Heart right ventricle (tissue), 16 donors: ENCODE data around the gene FTSJ3. TPM values are rescaled to one million over a fixed set of nuclear protein-coding genes. Genes with fewer than 3 reads are reported as not detected.

Experiments used
- ATAC-seq, 8 donors: fragments of 200-7000 bp; cut with Tn5 transposase; one replicate each; pipeline ENCODE4 v1.9.1; 2020; ENCODE audit warnings: mild to moderate bottlenecking in 8 of 8, moderate library complexity in 8 of 8, moderate number of reproducible peaks in 1 of 8
- DNase-seq, 2 donors: peaks; one replicate each; pipeline ENCODE4 v3.0.0-alpha.2; 2020
- H3K27ac ChIP-seq, 10 donors: fragments of 200-600 bp; sonication (generic) in 2 of 10; one replicate each; pipeline versions ENCODE4 v1.5.0 to v1.8.0; 2020 to 2022; ENCODE audit warnings: mild to moderate bottlenecking in 3 of 10
- H3K27me3 ChIP-seq, 7 donors: fragments of 200-600 bp; one replicate each; pipeline ENCODE4 v1.8.0; 2021 to 2022; ENCODE audit warnings: mild to moderate bottlenecking in 2 of 7
- H3K36me3 ChIP-seq, 9 donors: fragments of 200-600 bp; sonication (generic) in 1 of 9; one replicate each; pipeline versions ENCODE4 v1.5.0 to v1.8.0; 2020 to 2022; ENCODE audit warnings: mild to moderate bottlenecking in 2 of 9
- H3K4me1 ChIP-seq, 9 donors: fragments of 200-600 bp; sonication (generic) in 1 of 9; one replicate each; pipeline versions ENCODE4 v1.5.0 to v1.8.0; 2020 to 2022; ENCODE audit warnings: mild to moderate bottlenecking in 4 of 9
- H3K4me3 ChIP-seq, 10 donors: fragments of 200-600 bp; sonication (generic) in 2 of 10; one replicate each; pipeline versions ENCODE4 v1.5.0 to v1.8.0; 2020 to 2022; ENCODE audit warnings: mild to moderate bottlenecking in 7 of 10, moderate library complexity in 2 of 10
- H3K9me3 ChIP-seq, 11 donors: fragments of 200-600 bp in 10 of 11; sonication (generic) in 2 of 11; one replicate each; pipeline versions ENCODE4 v1.5.0 to v1.8.0; 2013 to 2022; ENCODE audit warnings: mild to moderate bottlenecking in 2 of 11, control low read depth in 1 of 11, moderate library complexity in 1 of 11
- CTCF ChIP-seq, 9 donors: fragments of 200-600 bp; sonication (generic) in 2 of 9; IDR thresholded peaks; one replicate each; pipeline versions ENCODE4 v1.5.0 to v1.8.0; 2021 to 2022; ENCODE audit warnings: antibody characterized with exemption in 9 of 9, mild to moderate bottlenecking in 5 of 9, moderate library complexity in 1 of 9
- WGBS, 2 donors: extraction: QIAGEN DNeasy Blood & Tissue Kit; methylation state at CpG; one replicate each; pipeline ENCODE4 v1.1.7; 2013; ENCODE audit warnings: inconsistent platforms in 1 of 2; 5-methylcytosine and 5-hydroxymethylcytosine counted together
- intact Hi-C, 10 donors: fragments of 100-400 bp; cut with DNase I; formaldehyde crosslinking; loops; one replicate each; pipeline versions ENCODE4 v1.11.1 to v1.14.2; 2022
- polyA plus RNA-seq, 2 donors: library from polyadenylated mRNA; stranded (reverse); fragments of 200-250 nt; gene quantifications; one replicate each; pipeline ENCODE4 v1.2.3, GENCODE V29; 2013
- total RNA-seq, 10 donors: library from RNA; stranded (reverse); fragmentation: NEBNext Ultra II Directional in 3 of 10; extraction: Animal tissue kit (Norgen Biotek cat#: 25700) in 3 of 10; gene quantifications; one replicate each; pipeline versions ENCODE4 v1.2.1 to v1.2.4, GENCODE V29; 2021 to 2023
- donor health status: Arrhythmogenic right ventricular cardiomyopathy.
- donor health status: ischemic (EF 13 %, LVEDD 7.1; RV severe dilation, severe dysfunction).
- donor health status: healthy with polysubstance abuse.
- donor health status: DM: no; HTN: yes; CAD: no.
- donor health status: DM: no; HTN: no; CAD: no.
- donor health status: ischemic (EF 25% LVEDD 6.9; RV normal size, moderate dysfunction).
- donor health status: ischemic (EF 25% LVEDD 5.7; RV mildly dilated, moderate dysfunction).
- donor health status: healthy.
- donor health status: DM: yes; HTN: yes; CAD: no.
- donor health status: Ischemic cardiomyopathy.
- donor health status: ischemic (EF 35%, LVEDD 5.7; RV mildly dilated, moderate dysfunction).
- donor health status: nonischemic (EF 11% LVEDD 7.7; RV severe dilation, severe dysfunction).
- donor health status: DM: yes; HTN: yes; CAD: no.
- donor health status: PGD.
- donor health status: ischemic (EF 29% LVEDD 5.4; RV normal size, mild dysfunction).
- donor health status: nonischemic (EF 23%, LVEDD 6.1; RV moderate dilation, normal function).

Gene FTSJ3
- total and polyA plus RNA-seq, 12 donors = 14.0 to 43.0 (median 28.4) TPM

- H3K27me3 ChIP-seq = no peaks in the 10 kb centered on the region
- peaks cover 0 to 100% (median 75%) of the 10 kb centered on the region in 9 donors for H3K36me3 ChIP-seq
- H3K27ac ChIP-seq = no peak overlapping the region
- no peaks in the 10 kb centered on the region for H3K9me3 ChIP-seq
- H3K4me1 ChIP-seq = no peaks in the 10 kb centered on the region
- DNase-seq = no peak
- TF ChIP-seq CTCF (IDR thresholded peaks at IDR 0.05) = no peak
- intact Hi-C loops = no loop called here
- no peak overlapping the region for H3K4me3 ChIP-seq
- no peak for ATAC-seq
- WGBS, 2 donors = 89% methylated on average over 3 of the region's 3 CpGs
Observed at GRCh38 chr17:63792055-63792729, 35.3 kb downstream of the FTSJ3 start.

GRCh38 chr17:63790057-63790456 is 37.4 kb downstream of the FTSJ3 start:
- intact Hi-C loops = no loop called here
- TF ChIP-seq CTCF (IDR thresholded peaks at IDR 0.05) = no peak
- peaks cover 0 to 8% (median 0%) of the 10 kb centered on the region in 9 donors for H3K4me1 ChIP-seq
- H3K27ac ChIP-seq = no peak overlapping the region
- no peaks in the 10 kb centered on the region for H3K27me3 ChIP-seq
- no peak for ATAC-seq
- no peaks in the 10 kb centered on the region for H3K9me3 ChIP-seq
- no peak for DNase-seq
- WGBS, 2 donors = 94 to 95% methylated on average over 6 of the region's 6 CpGs
- H3K36me3 ChIP-seq = peaks cover 0 to 99% (median 59%) of the 10 kb centered on the region in 9 donors
- no peak overlapping the region for H3K4me3 ChIP-seq

- 97% methylated on average over 13 of the region's 13 CpGs for WGBS, 2 donors
- no peak for ATAC-seq
- intact Hi-C loops = no loop called here
- Histone ChIP-seq H3K9me3 (no peaks in the 10 kb centered on the region), H3K27ac (no peak overlapping the region), H3K4me3 (no peak overlapping the region), H3K36me3 (peaks cover 0 to 97% (median 39%) of the 10 kb centered on the region in 9 donors), H3K4me1 (peaks cover 0 to 14% (median 6%) of the 10 kb centered on the region in 9 donors), H3K27me3 (no peaks in the 10 kb centered on the region)
- DNase-seq = no peak
- TF ChIP-seq CTCF (IDR thresholded peaks at IDR 0.05) = no peak
Observed at GRCh38 chr17:63786971-63787711, 40.3 kb downstream of the FTSJ3 start.

- DNase-seq (no peak), ATAC-seq (no peak)
- Histone ChIP-seq H3K27ac (peak overlapping the region in 1 of 10 donors; percentile 34), H3K4me3 (no peak overlapping the region), H3K27me3 (no peaks in the 10 kb centered on the region), H3K36me3 (peaks cover 0 to 97% (median 38%) of the 10 kb centered on the region in 9 donors), H3K4me1 (peaks cover 0 to 15% (median 6%) of the 10 kb centered on the region in 9 donors), H3K9me3 (no peaks in the 10 kb centered on the region)
- WGBS, 2 donors = 97 to 100% methylated on average over 1 of the region's 1 CpG
- intact Hi-C loops = no loop called here
- TF ChIP-seq CTCF (IDR thresholded peaks at IDR 0.05) = no peak
Observed at GRCh38 chr17:63786117-63786516, 41.3 kb downstream of the FTSJ3 start.
